GM19240 (cell line): ENCODE results near the gene KCTD18.

ENCODE experiments used
- DNase-seq: peaks from one replicate; pipeline ENCODE4 v3.0.0; 2011; ENCODE audit warnings: low spot score; ENCODE audit not compliant: insufficient read length

Gene KCTD18

GRCh38 chr2:200455958-200456421 lies 53.9 kb downstream of the KCTD18 start:
- no peak for DNase-seq

GRCh38 chr2:200454927-200455801 lies 54.7 kb downstream of the KCTD18 start:
- peak; percentile 8 for DNase-seq

- DNase-seq = no peak
Observed at GRCh38 chr2:200453853-200454534, 55.9 kb downstream of the KCTD18 start.

- DNase-seq = no peak
Observed at GRCh38 chr2:200453142-200453852, 56.6 kb downstream of the KCTD18 start.

GRCh38 chr2:200452377-200452776 lies 57.5 kb downstream of the KCTD18 start:
- DNase-seq = no peak

- DNase-seq = no peak
Observed at GRCh38 chr2:200451511-200451910, 58.4 kb downstream of the KCTD18 start.

- no peak for DNase-seq
Observed at GRCh38 chr2:200450288-200450687, 59.6 kb downstream of the KCTD18 start.

- DNase-seq = no peak
Observed at GRCh38 chr2:200449149-200449548, 60.7 kb downstream of the KCTD18 start.

- no peak for DNase-seq
Observed at GRCh38 chr2:200448455-200448854, 61.4 kb downstream of the KCTD18 start.

- DNase-seq = no peak
Observed at GRCh38 chr2:200447139-200447855, 62.6 kb downstream of the KCTD18 start.

- no peak for DNase-seq
Observed at GRCh38 chr2:200446612-200447011, 63.3 kb downstream of the KCTD18 start.

- no peak for DNase-seq
Observed at GRCh38 chr2:200445284-200445683, 64.6 kb downstream of the KCTD18 start.

GRCh38 chr2:200444530-200444929 lies 65.3 kb downstream of the KCTD18 start:
- DNase-seq = no peak

- DNase-seq = no peak
Observed at GRCh38 chr2:200443916-200444315, 66.0 kb downstream of the KCTD18 start.

- DNase-seq = no peak
Observed at GRCh38 chr2:200443376-200443775, 66.5 kb downstream of the KCTD18 start.

- DNase-seq = no peak
Observed at GRCh38 chr2:200442471-200442870, 67.4 kb downstream of the KCTD18 start.

- DNase-seq = no peak
Observed at GRCh38 chr2:200439981-200440380, 69.9 kb downstream of the KCTD18 start.
